ENCODE results near the gene FAM229A.
"Not testable (repeated sequence)": the region's sequence is repeated elsewhere in the genome, so short reads cannot be mapped to it uniquely, and the experiment has no call there.

The FAM229A gene

GRCh38 chr1:32376199-32376598 lies 13.9 kb upstream of the FAM229A start:
- no peak for DNase-seq

GRCh38 chr1:32373996-32374592 lies 11.8 kb upstream of the FAM229A start:
- DNase-seq = no peak

GRCh38 chr1:32372149-32372756 lies 10.0 kb upstream of the FAM229A start:
- no peak for DNase-seq

GRCh38 chr1:32367912-32368635 lies 5.8 kb upstream of the FAM229A start:
- DNase-seq = no peak

- no peak for DNase-seq
Measured at GRCh38 chr1:32365445-32365844, 3.2 kb upstream of the FAM229A start.

- no peak for DNase-seq
Measured at GRCh38 chr1:32364836-32365235, 2.6 kb upstream of the FAM229A start.

GRCh38 chr1:32363713-32364112 lies 1.4 kb upstream of the FAM229A start:
- no peak for DNase-seq

GRCh38 chr1:32361674-32362473 lies 411 bp downstream of the FAM229A start:
- peak; percentile 37 to 57 for DNase-seq

GRCh38 chr1:32361308-32361673 lies 994 bp downstream of the FAM229A start:
- no peak for DNase-seq

- DNase-seq = no peak
Measured at GRCh38 chr1:32358435-32358834, 3.9 kb downstream of the FAM229A start.

- no peak for DNase-seq
Measured at GRCh38 chr1:32357614-32358013, 4.7 kb downstream of the FAM229A start.

GRCh38 chr1:32356478-32356877 lies 5.8 kb downstream of the FAM229A start:
- no peak for DNase-seq

- not testable (repeated sequence) for DNase-seq
Measured at GRCh38 chr1:32355778-32356177, 6.5 kb downstream of the FAM229A start.

- DNase-seq = no peak
Measured at GRCh38 chr1:32353886-32354570, 8.3 kb downstream of the FAM229A start.

GRCh38 chr1:32353431-32353830 lies 8.9 kb downstream of the FAM229A start:
- no peak for DNase-seq

GRCh38 chr1:32352831-32353383 lies 9.4 kb downstream of the FAM229A start:
- no peak for DNase-seq

GRCh38 chr1:32352239-32352745 lies 10.0 kb downstream of the FAM229A start:
- DNase-seq = no peak

- DNase-seq = peak; percentile 92
Measured at GRCh38 chr1:32351399-32352238, 10.7 kb downstream of the FAM229A start.

GRCh38 chr1:32350785-32351398 lies 11.4 kb downstream of the FAM229A start:
- peak; percentile 81 to 82 for DNase-seq

GRCh38 chr1:32349211-32349708 lies 13.0 kb downstream of the FAM229A start:
- DNase-seq = no peak
